ENCODE results near the gene HNRNPL.

HNRNPL gene

DNA sequence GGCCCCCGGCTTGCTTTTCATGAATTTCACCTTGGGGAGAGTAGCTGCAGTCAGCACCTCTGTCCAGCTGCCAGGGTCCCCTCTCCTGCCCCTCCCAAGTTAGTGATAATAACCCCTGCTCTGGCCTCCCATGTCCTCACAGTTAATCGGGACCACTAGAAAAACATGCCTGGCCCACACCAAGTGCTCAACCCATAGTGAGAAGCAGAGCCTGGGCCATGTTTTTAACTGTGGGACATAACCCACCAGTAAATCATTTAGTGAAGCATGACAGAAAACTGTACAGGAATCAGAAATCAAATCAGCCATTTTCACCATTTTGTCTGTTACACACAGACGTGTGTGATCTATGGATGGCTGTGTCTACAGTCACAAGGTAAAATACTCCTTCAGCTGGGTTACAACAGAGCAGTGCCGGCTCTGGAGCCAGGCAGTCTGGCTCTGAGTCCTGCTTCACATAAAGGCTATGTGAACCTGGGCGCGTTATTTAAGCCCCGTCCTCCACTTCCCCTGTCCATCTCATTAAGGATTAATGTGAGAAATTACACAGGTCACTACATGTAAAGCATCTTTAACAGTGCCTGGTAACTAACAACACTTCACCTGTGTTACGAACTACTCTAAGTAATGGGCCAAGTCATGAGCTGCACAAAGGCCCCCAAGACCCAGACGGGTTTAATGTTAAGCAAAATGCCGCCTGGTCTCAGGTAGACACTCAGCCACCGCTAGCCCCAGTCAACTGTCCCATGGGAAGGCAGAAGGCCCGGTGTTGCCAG is 10.6 kb downstream of the HNRNPL start:
- H3K27me3 ChIP-seq (ENCODE audit: control insufficient read depth, insufficient read depth, low read length) = no peaks in the 10 kb centered on the region
- no peak overlapping the region for H2AFZ ChIP-seq
- no peak overlapping the region for H3K9ac ChIP-seq
- H3K36me3 ChIP-seq (ENCODE audit: control insufficient read depth, insufficient read depth, low read length) = no peaks in the 10 kb centered on the region
- TF ChIP-seq, protein P1, sequence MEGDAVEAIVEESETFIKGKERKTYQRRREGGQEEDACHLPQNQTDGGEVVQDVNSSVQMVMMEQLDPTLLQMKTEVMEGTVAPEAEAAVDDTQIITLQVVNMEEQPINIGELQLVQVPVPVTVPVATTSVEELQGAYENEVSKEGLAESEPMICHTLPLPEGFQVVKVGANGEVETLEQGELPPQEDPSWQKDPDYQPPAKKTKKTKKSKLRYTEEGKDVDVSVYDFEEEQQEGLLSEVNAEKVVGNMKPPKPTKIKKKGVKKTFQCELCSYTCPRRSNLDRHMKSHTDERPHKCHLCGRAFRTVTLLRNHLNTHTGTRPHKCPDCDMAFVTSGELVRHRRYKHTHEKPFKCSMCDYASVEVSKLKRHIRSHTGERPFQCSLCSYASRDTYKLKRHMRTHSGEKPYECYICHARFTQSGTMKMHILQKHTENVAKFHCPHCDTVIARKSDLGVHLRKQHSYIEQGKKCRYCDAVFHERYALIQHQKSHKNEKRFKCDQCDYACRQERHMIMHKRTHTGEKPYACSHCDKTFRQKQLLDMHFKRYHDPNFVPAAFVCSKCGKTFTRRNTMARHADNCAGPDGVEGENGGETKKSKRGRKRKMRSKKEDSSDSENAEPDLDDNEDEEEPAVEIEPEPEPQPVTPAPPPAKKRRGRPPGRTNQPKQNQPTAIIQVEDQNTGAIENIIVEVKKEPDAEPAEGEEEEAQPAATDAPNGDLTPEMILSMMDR (IDR thresholded peaks at IDR 0.05) = no peak
- H3K79me2 ChIP-seq = peaks cover 11% of the 10 kb centered on the region
- H3K9me3 ChIP-seq (ENCODE audit: control insufficient read depth, low read length) = no peaks in the 10 kb centered on the region
- H3K4me3 ChIP-seq (ENCODE audit: low read depth, low read length) = no peak overlapping the region
- no peak overlapping the region for H3K27ac ChIP-seq
- no peak overlapping the region for H3K4me2 ChIP-seq (ENCODE audit: low read length)
- H3K4me1 ChIP-seq = peaks cover 9% of the 10 kb centered on the region

DNA sequence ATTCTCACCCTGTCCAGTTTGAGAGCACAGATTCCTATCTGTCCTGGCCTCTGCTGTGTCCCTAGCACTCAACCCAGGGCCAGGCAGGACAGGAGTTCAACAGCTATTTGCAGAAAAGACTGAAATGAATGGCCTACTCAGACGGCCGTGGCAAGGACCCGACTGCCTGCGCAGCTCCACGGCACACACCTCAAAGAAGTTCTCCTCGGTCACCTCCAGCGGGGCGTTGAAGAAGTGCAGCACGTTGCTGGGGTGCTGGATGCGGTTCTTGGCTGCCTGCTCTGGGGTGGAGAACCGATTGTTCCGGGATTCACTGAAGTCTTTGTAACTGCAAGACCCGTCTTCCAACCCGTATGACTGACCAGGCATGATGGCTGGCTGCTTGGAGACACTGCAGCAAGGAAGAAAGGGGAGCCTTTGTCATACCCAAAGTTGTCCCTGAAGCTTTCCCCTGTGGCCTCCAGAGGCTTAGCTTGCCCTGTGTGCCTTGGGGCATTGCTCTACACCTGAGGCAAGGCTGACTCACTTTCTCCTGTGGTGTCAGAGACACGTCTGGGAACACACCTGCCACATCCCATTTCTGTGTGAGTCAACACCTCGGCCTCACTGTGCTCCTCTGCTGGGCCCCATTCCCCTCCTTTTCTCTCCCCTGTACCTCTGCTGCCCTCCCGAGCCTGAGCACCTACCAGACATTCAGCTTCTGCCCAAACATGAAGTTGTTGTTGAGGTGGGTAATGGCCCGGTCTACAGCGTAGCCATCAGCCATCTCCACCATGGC is 11.4 kb downstream of the HNRNPL start:
- no peak overlapping the region for H3K9ac ChIP-seq
- no peaks in the 10 kb centered on the region for H3K36me3 ChIP-seq (ENCODE audit: control insufficient read depth, insufficient read depth, low read length)
- H3K79me2 ChIP-seq = peaks cover 4% of the 10 kb centered on the region
- H3K27me3 ChIP-seq (ENCODE audit: control insufficient read depth, insufficient read depth, low read length) = no peaks in the 10 kb centered on the region
- no peak overlapping the region for H3K4me2 ChIP-seq (ENCODE audit: low read length)
- H3K9me3 ChIP-seq (ENCODE audit: control insufficient read depth, low read length) = no peaks in the 10 kb centered on the region
- peak overlapping the region; percentile 8 for H3K27ac ChIP-seq
- H3K4me1 ChIP-seq = peaks cover 9% of the 10 kb centered on the region
- H2AFZ ChIP-seq = no peak overlapping the region
- TF ChIP-seq, protein P1 (IDR thresholded peaks at IDR 0.05) = no peak
- H3K4me3 ChIP-seq (ENCODE audit: low read depth, low read length) = no peak overlapping the region

DNA sequence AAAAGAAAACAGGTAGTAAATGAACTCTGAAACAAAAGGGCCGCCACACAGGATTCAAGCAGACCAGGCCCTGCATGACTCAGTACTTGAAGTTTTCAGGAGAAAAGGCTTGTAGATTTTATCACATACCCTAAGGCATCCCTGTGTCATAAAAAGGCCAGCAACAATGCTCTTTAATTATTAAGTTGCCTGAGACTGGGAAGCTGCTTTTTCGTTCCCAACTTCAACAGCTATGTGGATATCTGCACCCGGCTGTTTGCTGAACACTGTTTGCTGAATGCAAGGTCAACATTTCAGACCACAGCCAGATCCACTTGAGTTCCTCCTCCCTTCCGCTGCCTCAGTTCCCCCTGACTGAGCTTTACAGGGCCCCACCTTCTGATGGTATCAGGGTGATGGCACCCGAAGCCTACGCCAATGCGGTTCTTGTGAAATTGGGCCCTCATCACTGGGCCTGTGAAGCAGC is 12.1 kb downstream of the HNRNPL start:
- no peaks in the 10 kb centered on the region for H3K36me3 ChIP-seq (ENCODE audit: control insufficient read depth, insufficient read depth, low read length)
- no peak overlapping the region for H3K9ac ChIP-seq
- H3K27ac ChIP-seq = peak overlapping the region; percentile 8
- H3K27me3 ChIP-seq (ENCODE audit: control insufficient read depth, insufficient read depth, low read length) = no peaks in the 10 kb centered on the region
- no peak overlapping the region for H2AFZ ChIP-seq
- no peak overlapping the region for H3K4me3 ChIP-seq (ENCODE audit: low read depth, low read length)
- peaks cover 9% of the 10 kb centered on the region for H3K4me1 ChIP-seq
- TF ChIP-seq, protein P1 (IDR thresholded peaks at IDR 0.05) = no peak
- H3K79me2 ChIP-seq = no peaks in the 10 kb centered on the region
- no peak overlapping the region for H3K4me2 ChIP-seq (ENCODE audit: low read length)
- H3K9me3 ChIP-seq (ENCODE audit: control insufficient read depth, low read length) = no peaks in the 10 kb centered on the region

DNA sequence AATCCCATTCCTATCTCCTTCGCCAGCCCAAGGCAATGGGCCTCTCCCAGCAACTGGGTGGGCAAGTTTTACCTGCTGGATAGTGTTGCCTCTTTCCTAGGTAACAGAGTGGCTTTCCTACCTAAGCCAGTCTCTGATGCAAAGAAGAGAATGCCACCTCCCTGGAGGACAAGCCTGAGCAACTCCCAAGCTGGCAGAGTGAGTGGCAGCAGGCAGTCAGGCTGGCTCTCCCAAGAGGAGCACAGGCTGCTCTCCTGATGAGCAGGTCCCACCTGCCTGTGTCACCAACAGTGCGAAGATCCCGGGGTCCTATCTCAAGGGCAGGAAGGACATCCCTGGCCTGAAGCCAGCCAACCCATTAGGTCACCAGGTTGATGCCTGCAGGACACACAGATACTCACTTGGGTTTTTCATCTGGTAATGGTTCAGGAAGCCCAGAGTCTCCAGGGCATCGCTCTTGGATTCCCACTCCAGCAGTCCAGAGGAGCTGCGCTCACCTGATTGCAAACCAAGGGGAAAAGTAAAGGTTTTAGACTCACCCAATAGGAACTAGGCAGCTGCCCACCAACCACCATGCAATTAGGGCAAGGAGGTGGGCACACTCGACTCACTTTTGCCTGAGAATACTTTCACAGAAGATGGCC is 12.7 kb downstream of the HNRNPL start:
- Histone ChIP-seq H3K27ac (no peak overlapping the region), H3K36me3 (ENCODE audit: control insufficient read depth, insufficient read depth, low read length) (no peaks in the 10 kb centered on the region), H3K9ac (no peak overlapping the region)

More for the DNA sequence above, 12.7 kb downstream of the HNRNPL start:
- H3K79me2 ChIP-seq = no peaks in the 10 kb centered on the region
- TF ChIP-seq, protein P1 (IDR thresholded peaks at IDR 0.05) = no peak
- H3K4me1 ChIP-seq = peaks cover 9% of the 10 kb centered on the region
- H3K4me3 ChIP-seq (ENCODE audit: low read depth, low read length) = no peak overlapping the region
- no peak overlapping the region for H2AFZ ChIP-seq
- H3K4me2 ChIP-seq (ENCODE audit: low read length) = no peak overlapping the region
- H3K27me3 ChIP-seq (ENCODE audit: control insufficient read depth, insufficient read depth, low read length) = no peaks in the 10 kb centered on the region
- no peaks in the 10 kb centered on the region for H3K9me3 ChIP-seq (ENCODE audit: control insufficient read depth, low read length)
